HepG2 (cell line): ENCODE measurements around the gene MYO1C. TPM values are rescaled to one million over a fixed set of nuclear protein-coding genes. Genes with fewer than 3 reads are reported as not detected.

Experiments used
- ATAC-seq: fragments of 200-7000 bp; cut with Tn5 transposase; 3 replicates; pipeline ENCODE4 v1.9.1; 2020; ENCODE audit warnings: mild to moderate bottlenecking, moderate library complexity
- BruUV-seq: library from RNA; stranded (reverse); fragments of 400-500 nt; replicated peaks from 2 replicates; lab custom pipeline; 2021; lab: Mats Ljungman, UMichigan
- CTCF ChIA-PET: fragments of 300-600 bp; formaldehyde crosslinking; extraction: SDS; loops from one replicate; lab custom pipeline; 2021; ENCODE audit warnings: low total read pairs, inconsistent platforms, low intra/inter-chr PET ratio; lab: Yijun Ruan, JAX
- POLR2A ChIA-PET: fragments of 350-600 bp; sonication (Branson Sonifier 250); formaldehyde crosslinking; loops from one replicate; lab custom pipeline; 2020; ENCODE audit warnings: antibody characterized with exemption, inconsistent platforms; lab: Yijun Ruan, JAX
- DNase-seq: peaks from one replicate; pipeline ENCODE4 v3.0.0-alpha.2; 2015; ENCODE audit warnings: low spot score
- FAIRE-seq: peaks from 3 replicates; lab custom pipeline; 2011; peaks lifted over from hg19 to GRCh38; lab: Jason Lieb, UNC
- H2AFZ ChIP-seq: one replicate; pipeline ENCODE4 v1.6.1; 2011; ENCODE audit warnings: low read length, inconsistent platforms
- H3K27ac ChIP-seq: fragments of 300-600 bp; 3 replicates; pipeline ENCODE4 v1.8.0; 2011; ENCODE audit warnings: mixed run types, mild to moderate bottlenecking, mixed read lengths, low read length, inconsistent platforms; ENCODE audit not compliant: insufficient read depth; ENCODE audit errors: extremely low read length
- H3K27me3 ChIP-seq, 2 experiments: fragments of 200-600 bp in 1 of 2; 2 replicates in 1 of 2; 3 replicates in 1 of 2; pipeline versions ENCODE4 v1.6.0 to v1.8.0; 2011; ENCODE audit warnings: low read length in 2 of 2, mild to moderate bottlenecking in 2 of 2, moderate library complexity in 2 of 2, inconsistent platforms in 1 of 2; ENCODE audit not compliant: insufficient read depth in 2 of 2, control insufficient read depth in 1 of 2
- H3K36me3 ChIP-seq, 2 experiments: fragments of 200-600 bp in 1 of 2; replicated peaks in 1 of 2; 2 replicates in 1 of 2; 3 replicates in 1 of 2; pipeline versions ENCODE4 v1.5.1 to v1.8.0; 2011; ENCODE audit warnings: low read length in 2 of 2, inconsistent platforms in 1 of 2; ENCODE audit not compliant: insufficient read depth in 2 of 2, control insufficient read depth in 1 of 2
- H3K4me1 ChIP-seq: 2 replicates; pipeline ENCODE4 v1.5.1; 2012; ENCODE audit warnings: low read length, inconsistent platforms; ENCODE audit not compliant: insufficient read depth
- H3K4me2 ChIP-seq: 2 replicates; pipeline ENCODE4 v1.6.0; 2011; ENCODE audit warnings: low read depth, low read length, inconsistent platforms
- H3K4me3 ChIP-seq, 3 experiments: fragments of 200-600 bp in 1 of 3; sonication (generic), shearing (Covaris generic) in 1 of 3; replicated peaks in 1 of 3; 2 replicates each; pipeline ENCODE4 v1.5.1; 2011 to 2016; ENCODE audit warnings: low read length in 3 of 3, inconsistent platforms in 2 of 3, low read depth in 2 of 3, mild to moderate bottlenecking in 2 of 3, control low read depth in 1 of 3, mixed read lengths in 1 of 3; ENCODE audit not compliant: insufficient read depth in 1 of 3
- H3K79me2 ChIP-seq: one replicate; pipeline ENCODE4 v1.6.1; 2011; ENCODE audit warnings: low read length, inconsistent platforms; ENCODE audit not compliant: insufficient read depth
- H3K9ac ChIP-seq: 2 replicates; pipeline ENCODE4 v1.6.0; 2011; ENCODE audit warnings: mild to moderate bottlenecking, low read depth, low read length, inconsistent platforms; ENCODE audit not compliant: insufficient read depth
- H3K9me3 ChIP-seq: 2 replicates; pipeline ENCODE4 v1.5.1; 2012; ENCODE audit warnings: mild to moderate bottlenecking, low read length
- H4K20me1 ChIP-seq: 2 replicates; pipeline ENCODE4 v1.6.0; 2011; ENCODE audit warnings: inconsistent platforms, mild to moderate bottlenecking, low read length, moderate library complexity; ENCODE audit not compliant: insufficient read depth
- ZFP82 ChIP-seq: sonication (generic); formaldehyde crosslinking; IDR thresholded peaks from 2 replicates; pipeline ENCODE4 v1.5.1; 2020; ENCODE audit warnings: mild to moderate bottlenecking, missing genetic modification reagents, borderline replicate concordance
- ZFP90 ChIP-seq: sonication (generic); formaldehyde crosslinking; IDR thresholded peaks from 2 replicates; pipeline ENCODE4 v1.8.0; 2022; ENCODE audit warnings: missing genetic modification reagents, mild to moderate bottlenecking, inconsistent platforms, borderline replicate concordance
- ZNF124 ChIP-seq: sonication (generic); formaldehyde crosslinking; IDR thresholded peaks from 2 replicates; pipeline ENCODE4 v1.4.0; 2020; ENCODE audit warnings: missing genetic modification reagents
- ZNF296 ChIP-seq: sonication (generic); formaldehyde crosslinking; conservative IDR thresholded peaks from 2 replicates; pipeline ENCODE4 v1.5.0; 2020; ENCODE audit warnings: mild to moderate bottlenecking, missing genetic modification reagents
- ZNF431 ChIP-seq: sonication (generic); formaldehyde crosslinking; IDR thresholded peaks from 2 replicates; pipeline ENCODE4 v1.9.0; 2022; ENCODE audit warnings: missing genetic modification reagents, low read depth, mild to moderate bottlenecking, borderline replicate concordance
- ZNF563 ChIP-seq: sonication (generic); formaldehyde crosslinking; IDR thresholded peaks from 2 replicates; pipeline ENCODE4 v1.8.0; 2022; ENCODE audit warnings: mild to moderate bottlenecking, moderate library complexity, missing genetic modification reagents
- ZNF598 ChIP-seq: sonication (generic); formaldehyde crosslinking; IDR thresholded peaks from 2 replicates; pipeline ENCODE4 v1.5.1; 2020; ENCODE audit warnings: mild to moderate bottlenecking, missing genetic modification reagents, borderline replicate concordance
- WGBS: methylation state at CpG from one replicate; pipeline ENCODE4 v1.1.6; 2017; ENCODE audit warnings: low lambda C conversion rate; 5-methylcytosine and 5-hydroxymethylcytosine counted together
- in situ Hi-C: cut with HindIII; loops from 2 replicates; pipeline ENCODE4 v1.10.0; 2017; ENCODE audit warnings: low pct_unique_long_range_greater_than_20kb; ENCODE audit not compliant: extremely low pct_ligation_motif_present
- intact Hi-C: fragments of 100-400 bp; cut with micrococcal nuclease; formaldehyde crosslinking; loops from one replicate; pipeline ENCODE4 v1.10.0; 2022; ENCODE audit not compliant: unreplicated experiment
- polyA plus RNA-seq, 8 experiments: library from polyadenylated mRNA; depleted of rRNA in 3 of 8; stranded (reverse) in 7 of 8; unstranded in 1 of 8; fragments of >200 nt; fragmentation: Illumina TruSeq in 4 of 8; extraction: Trizol in 4 of 8; gene quantifications; 2 replicates each; pipeline versions ENCODE4 v1.2.1 to v1.2.3, GENCODE V29; 2011 to 2016; ENCODE audit warnings: low read depth in 4 of 8, missing spikeins in 1 of 8, mixed read lengths in 1 of 8; ENCODE audit not compliant: insufficient read depth in 1 of 8
- total RNA-seq, 5 experiments: library from RNA; depleted of rRNA; stranded (reverse); fragments of >200 nt; fragmentation: Illumina TruSeq; extraction: Trizol; gene quantifications; 2 replicates each; pipeline ENCODE4 v1.2.3, GENCODE V29; 2016; ENCODE audit warnings: low read depth in 1 of 5
- TF ChIP-seq, protein P1 (sequence below): fragments of 450-650 bp; IDR thresholded peaks from 2 replicates; pipeline ENCODE4 v1.6.1; 2017; ENCODE audit warnings: mild to moderate bottlenecking
- TF ChIP-seq, protein P2 (sequence below): conservative IDR thresholded peaks from 2 replicates; pipeline ENCODE4 v1.6.1; 2018; ENCODE audit warnings: missing genetic modification reagents

MYO1C gene
- total and polyA plus RNA-seq, 2 of the 13 experiments (the other 11 are each of a cell fraction or from before 2014, with no cell fraction given) = 22.7 to 40.8 TPM

DNA sequence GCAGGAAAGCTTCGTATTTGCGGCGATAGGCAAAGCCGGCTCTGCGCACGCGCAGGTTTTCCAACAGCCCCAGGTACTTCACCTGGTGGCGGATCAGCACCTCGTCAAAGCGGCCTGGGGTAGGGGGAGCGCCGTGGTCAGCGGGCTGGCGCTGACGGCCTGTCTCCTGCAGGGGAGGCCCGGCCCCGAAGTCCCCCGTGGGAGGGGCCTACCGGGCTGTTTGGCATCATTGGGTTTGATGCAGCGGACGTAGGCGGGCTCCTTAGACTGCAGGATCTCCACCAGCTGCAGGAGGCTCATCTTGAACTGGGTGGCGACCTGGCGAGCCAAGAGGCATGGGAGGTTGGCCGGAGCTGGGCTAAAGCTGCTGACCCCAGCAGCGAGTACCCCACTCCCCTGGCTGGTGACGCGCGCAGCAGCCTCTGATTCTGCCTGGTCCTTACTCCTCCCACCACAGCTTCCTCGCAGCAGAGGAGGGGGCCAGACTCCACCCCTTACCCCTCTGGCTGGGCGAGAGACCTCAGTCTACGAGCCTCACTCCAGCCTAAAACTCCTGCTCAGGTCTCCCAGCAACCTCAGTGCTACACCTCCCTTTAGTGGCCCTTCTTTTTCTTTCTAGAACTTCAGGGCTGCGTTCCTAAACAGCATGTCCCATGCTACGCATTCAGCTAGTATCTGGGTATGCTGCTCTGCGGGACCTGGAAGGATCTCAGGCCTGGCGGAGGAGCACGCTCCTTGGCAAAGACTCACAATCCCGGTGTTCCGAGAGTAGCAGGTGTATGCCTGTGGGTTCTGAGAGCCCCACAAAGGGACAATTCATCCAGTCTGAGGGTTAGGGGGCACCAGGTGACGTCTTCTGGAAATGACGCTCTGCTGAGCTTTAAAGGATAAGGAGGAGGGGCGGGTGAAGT, 20.3 kb downstream of the MYO1C start:
- Histone ChIP-seq H3K36me3 (peaks cover 10 to 27% of the 10 kb centered on the region in 2 experiments; a peak in 3 of 5 replicates), H3K4me3 (no peak overlapping the region), H2AFZ (no peak overlapping the region), H3K27ac (no peak overlapping the region), H3K9ac (no peak overlapping the region), H3K9me3 (no peaks in the 10 kb centered on the region), H3K27me3 (no peaks in the 10 kb centered on the region), H3K4me2 (no peak overlapping the region), H3K4me1 (peaks cover 19% of the 10 kb centered on the region), H3K79me2 (no peaks in the 10 kb centered on the region), H4K20me1 (no peaks in the 10 kb centered on the region; the same call in 1 of the 2 replicates)
- in situ Hi-C loops (no loop called here), intact Hi-C loops (no loop called here)
- 97% methylated on average over 22 of the region's 42 CpGs for WGBS
- ATAC-seq (no peak), DNase-seq (no peak), FAIRE-seq (no peak)
- ChIA-PET POLR2A (no interaction called here), CTCF (no interaction called here)
- BruUV-seq = no TSS peak
- TF ChIP-seq ZNF124 (CRISPR knock-in tag) (no peak), ZFP82 (CRISPR knock-in tag) (no peak), ZNF598 (CRISPR knock-in tag) (no peak), ZNF296 (CRISPR knock-in tag) (no peak), ZNF563 (CRISPR knock-in tag) (no peak), ZFP90 (CRISPR knock-in tag) (no peak), ZNF431 (CRISPR knock-in tag) (no peak)
- TF ChIP-seq, protein P1, sequence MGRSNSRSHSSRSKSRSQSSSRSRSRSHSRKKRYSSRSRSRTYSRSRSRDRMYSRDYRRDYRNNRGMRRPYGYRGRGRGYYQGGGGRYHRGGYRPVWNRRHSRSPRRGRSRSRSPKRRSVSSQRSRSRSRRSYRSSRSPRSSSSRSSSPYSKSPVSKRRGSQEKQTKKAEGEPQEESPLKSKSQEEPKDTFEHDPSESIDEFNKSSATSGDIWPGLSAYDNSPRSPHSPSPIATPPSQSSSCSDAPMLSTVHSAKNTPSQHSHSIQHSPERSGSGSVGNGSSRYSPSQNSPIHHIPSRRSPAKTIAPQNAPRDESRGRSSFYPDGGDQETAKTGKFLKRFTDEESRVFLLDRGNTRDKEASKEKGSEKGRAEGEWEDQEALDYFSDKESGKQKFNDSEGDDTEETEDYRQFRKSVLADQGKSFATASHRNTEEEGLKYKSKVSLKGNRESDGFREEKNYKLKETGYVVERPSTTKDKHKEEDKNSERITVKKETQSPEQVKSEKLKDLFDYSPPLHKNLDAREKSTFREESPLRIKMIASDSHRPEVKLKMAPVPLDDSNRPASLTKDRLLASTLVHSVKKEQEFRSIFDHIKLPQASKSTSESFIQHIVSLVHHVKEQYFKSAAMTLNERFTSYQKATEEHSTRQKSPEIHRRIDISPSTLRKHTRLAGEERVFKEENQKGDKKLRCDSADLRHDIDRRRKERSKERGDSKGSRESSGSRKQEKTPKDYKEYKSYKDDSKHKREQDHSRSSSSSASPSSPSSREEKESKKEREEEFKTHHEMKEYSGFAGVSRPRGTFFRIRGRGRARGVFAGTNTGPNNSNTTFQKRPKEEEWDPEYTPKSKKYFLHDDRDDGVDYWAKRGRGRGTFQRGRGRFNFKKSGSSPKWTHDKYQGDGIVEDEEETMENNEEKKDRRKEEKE = no peak
- TF ChIP-seq, protein P2, sequence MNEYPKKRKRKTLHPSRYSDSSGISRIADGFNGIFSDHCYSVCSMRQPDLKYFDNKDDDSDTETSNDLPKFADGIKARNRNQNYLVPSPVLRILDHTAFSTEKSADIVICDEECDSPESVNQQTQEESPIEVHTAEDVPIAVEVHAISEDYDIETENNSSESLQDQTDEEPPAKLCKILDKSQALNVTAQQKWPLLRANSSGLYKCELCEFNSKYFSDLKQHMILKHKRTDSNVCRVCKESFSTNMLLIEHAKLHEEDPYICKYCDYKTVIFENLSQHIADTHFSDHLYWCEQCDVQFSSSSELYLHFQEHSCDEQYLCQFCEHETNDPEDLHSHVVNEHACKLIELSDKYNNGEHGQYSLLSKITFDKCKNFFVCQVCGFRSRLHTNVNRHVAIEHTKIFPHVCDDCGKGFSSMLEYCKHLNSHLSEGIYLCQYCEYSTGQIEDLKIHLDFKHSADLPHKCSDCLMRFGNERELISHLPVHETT = no peak
